SK-N-SH treated with all-trans-retinoic acid at 6 μM for 48 hours (cell line): ENCODE results near the gene NCAPG2.

ENCODE experiments used
- BACH2 ChIP-seq: fragments of 250-450 bp; sonication (Bioruptor Pico); IDR thresholded peaks from 2 replicates; pipeline ENCODE4 v1.9.0; 2021; ENCODE audit warnings: mild to moderate bottlenecking, borderline replicate concordance
- PPARA ChIP-seq: fragments of 250-450 bp; sonication (Bioruptor Pico); IDR thresholded peaks from 2 replicates; pipeline ENCODE4 v1.5.0; 2020; ENCODE audit warnings: mild to moderate bottlenecking, borderline replicate concordance
- ZFP3 ChIP-seq: fragments of 250-450 bp; sonication (Bioruptor Pico); IDR thresholded peaks from 2 replicates; pipeline ENCODE4 v1.5.0; 2020; ENCODE audit warnings: mild to moderate bottlenecking, moderate library complexity
- TF ChIP-seq, protein P1 (sequence below): fragments of 250-450 bp; sonication (Bioruptor Pico); IDR thresholded peaks from 2 replicates; pipeline ENCODE4 v1.5.1; 2020; ENCODE audit warnings: low read depth, mild to moderate bottlenecking, moderate library complexity
- TF ChIP-seq, protein P2 (sequence below): fragments of 250-450 bp; sonication (Bioruptor Pico); IDR thresholded peaks from 2 replicates; pipeline ENCODE4 v1.8.0; 2020; ENCODE audit warnings: mild to moderate bottlenecking, moderate library complexity, borderline replicate concordance

DNA sequence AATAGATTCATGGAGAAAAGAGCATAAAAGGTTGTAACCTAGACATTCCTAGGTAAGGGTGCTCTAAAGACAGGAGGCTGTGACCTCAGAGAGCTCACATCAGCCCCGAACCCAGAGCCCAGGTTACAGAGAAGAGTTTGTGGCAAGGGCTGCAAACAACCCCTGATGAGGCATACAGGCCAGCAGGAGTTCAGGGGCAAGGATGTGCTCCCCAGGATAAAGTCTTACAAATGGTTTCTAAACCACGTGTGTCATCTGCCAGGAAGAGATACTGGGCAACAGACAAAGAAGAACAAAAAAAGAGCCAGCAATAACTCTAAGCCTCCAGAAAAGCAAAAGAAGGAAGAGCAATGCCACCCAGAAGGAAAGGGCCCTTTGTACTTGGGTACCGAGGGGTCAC lies 27.7 kb downstream of the NCAPG2 start:
- no peak for TF ChIP-seq ZFP3 (CRISPR knock-in tag)
- TF ChIP-seq, protein P1, sequence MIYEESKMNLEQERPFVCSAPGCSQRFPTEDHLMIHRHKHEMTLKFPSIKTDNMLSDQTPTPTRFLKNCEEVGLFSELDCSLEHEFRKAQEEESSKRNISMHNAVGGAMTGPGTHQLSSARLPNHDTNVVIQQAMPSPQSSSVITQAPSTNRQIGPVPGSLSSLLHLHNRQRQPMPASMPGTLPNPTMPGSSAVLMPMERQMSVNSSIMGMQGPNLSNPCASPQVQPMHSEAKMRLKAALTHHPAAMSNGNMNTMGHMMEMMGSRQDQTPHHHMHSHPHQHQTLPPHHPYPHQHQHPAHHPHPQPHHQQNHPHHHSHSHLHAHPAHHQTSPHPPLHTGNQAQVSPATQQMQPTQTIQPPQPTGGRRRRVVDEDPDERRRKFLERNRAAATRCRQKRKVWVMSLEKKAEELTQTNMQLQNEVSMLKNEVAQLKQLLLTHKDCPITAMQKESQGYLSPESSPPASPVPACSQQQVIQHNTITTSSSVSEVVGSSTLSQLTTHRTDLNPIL (CRISPR knock-in tag): no peak
- TF ChIP-seq, protein P2, sequence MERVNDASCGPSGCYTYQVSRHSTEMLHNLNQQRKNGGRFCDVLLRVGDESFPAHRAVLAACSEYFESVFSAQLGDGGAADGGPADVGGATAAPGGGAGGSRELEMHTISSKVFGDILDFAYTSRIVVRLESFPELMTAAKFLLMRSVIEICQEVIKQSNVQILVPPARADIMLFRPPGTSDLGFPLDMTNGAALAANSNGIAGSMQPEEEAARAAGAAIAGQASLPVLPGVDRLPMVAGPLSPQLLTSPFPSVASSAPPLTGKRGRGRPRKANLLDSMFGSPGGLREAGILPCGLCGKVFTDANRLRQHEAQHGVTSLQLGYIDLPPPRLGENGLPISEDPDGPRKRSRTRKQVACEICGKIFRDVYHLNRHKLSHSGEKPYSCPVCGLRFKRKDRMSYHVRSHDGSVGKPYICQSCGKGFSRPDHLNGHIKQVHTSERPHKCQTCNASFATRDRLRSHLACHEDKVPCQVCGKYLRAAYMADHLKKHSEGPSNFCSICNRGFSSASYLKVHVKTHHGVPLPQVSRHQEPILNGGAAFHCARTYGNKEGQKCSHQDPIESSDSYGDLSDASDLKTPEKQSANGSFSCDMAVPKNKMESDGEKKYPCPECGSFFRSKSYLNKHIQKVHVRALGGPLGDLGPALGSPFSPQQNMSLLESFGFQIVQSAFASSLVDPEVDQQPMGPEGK: no peak
- TF ChIP-seq BACH2 (CRISPR knock-in tag): no peak
- no peak for TF ChIP-seq PPARA (CRISPR knock-in tag)
